ENCODE measurements around the gene GRIK4.

The GRIK4 gene

DNA sequence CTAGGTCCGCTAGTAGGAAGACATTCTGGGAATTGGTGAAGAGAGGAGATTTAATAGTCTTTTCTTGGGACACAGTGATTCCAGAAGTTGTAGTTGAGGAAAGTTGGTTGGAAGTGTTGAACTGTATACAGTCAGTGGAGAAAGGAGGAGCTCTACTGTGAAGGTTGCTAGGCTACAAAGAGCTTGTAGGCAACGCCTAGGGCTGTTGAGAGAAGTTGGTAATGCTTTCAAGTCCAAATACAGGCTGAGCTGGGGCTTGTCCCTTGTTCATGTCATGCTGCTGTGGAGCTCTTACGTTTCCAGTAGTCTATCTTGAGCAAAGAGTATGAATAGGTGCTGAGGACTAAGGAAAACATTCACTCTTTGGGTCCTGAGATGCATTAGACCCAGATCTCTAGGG lies 513.4 kb downstream of the GRIK4 start:
- TF ChIP-seq TAF1 (IDR thresholded peaks at IDR 0.05; ENCODE audit: borderline replicate concordance, insufficient read depth, low read length), result no peak
- TF ChIP-seq, protein P1, sequence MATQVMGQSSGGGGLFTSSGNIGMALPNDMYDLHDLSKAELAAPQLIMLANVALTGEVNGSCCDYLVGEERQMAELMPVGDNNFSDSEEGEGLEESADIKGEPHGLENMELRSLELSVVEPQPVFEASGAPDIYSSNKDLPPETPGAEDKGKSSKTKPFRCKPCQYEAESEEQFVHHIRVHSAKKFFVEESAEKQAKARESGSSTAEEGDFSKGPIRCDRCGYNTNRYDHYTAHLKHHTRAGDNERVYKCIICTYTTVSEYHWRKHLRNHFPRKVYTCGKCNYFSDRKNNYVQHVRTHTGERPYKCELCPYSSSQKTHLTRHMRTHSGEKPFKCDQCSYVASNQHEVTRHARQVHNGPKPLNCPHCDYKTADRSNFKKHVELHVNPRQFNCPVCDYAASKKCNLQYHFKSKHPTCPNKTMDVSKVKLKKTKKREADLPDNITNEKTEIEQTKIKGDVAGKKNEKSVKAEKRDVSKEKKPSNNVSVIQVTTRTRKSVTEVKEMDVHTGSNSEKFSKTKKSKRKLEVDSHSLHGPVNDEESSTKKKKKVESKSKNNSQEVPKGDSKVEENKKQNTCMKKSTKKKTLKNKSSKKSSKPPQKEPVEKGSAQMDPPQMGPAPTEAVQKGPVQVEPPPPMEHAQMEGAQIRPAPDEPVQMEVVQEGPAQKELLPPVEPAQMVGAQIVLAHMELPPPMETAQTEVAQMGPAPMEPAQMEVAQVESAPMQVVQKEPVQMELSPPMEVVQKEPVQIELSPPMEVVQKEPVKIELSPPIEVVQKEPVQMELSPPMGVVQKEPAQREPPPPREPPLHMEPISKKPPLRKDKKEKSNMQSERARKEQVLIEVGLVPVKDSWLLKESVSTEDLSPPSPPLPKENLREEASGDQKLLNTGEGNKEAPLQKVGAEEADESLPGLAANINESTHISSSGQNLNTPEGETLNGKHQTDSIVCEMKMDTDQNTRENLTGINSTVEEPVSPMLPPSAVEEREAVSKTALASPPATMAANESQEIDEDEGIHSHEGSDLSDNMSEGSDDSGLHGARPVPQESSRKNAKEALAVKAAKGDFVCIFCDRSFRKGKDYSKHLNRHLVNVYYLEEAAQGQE (IDR thresholded peaks at IDR 0.05; ENCODE audit: insufficient read depth in 1 of 2, low read depth in 2 of 2, low read length in 2 of 2), result no peak
- TF ChIP-seq POLR2AphosphoS5 (IDR thresholded peaks at IDR 0.05; ENCODE audit: low read depth, low read length), result no peak
- TF ChIP-seq FOXP2 (optimal IDR thresholded peaks at IDR 0.05; ENCODE audit: borderline replicate concordance, extremely low read depth, extremely low read length, insufficient read depth), result no peak
- no peak for TF ChIP-seq SIN3A (IDR thresholded peaks at IDR 0.05; ENCODE audit: borderline replicate concordance, insufficient read depth, low read length)

DNA sequence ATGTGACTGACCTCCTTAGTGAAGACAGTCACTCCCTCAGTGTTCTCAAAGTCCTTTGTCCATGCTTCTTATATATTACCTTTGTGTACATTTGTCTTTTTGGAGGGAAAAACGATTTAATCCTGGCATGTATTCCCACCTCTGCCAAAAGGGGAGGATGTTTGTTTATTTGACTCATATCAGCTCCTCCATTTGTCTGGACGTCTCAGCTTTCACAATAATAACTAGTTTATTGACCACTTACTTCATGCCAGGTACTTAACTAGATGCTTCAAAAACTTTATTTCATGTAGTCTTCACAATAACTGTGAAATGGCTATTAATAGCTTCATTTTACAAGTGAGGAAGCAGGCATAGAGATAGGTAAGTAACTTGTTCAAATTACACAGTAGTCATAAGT lies 517.6 kb downstream of the GRIK4 start:
- TF ChIP-seq POLR2AphosphoS5 (IDR thresholded peaks at IDR 0.05; ENCODE audit: low read depth, low read length) (no peak), FOXP2 (optimal IDR thresholded peaks at IDR 0.05; ENCODE audit: borderline replicate concordance, extremely low read depth, extremely low read length, insufficient read depth) (no peak), SIN3A (IDR thresholded peaks at IDR 0.05; ENCODE audit: borderline replicate concordance, insufficient read depth, low read length) (no peak), TAF1 (IDR thresholded peaks at IDR 0.05; ENCODE audit: borderline replicate concordance, insufficient read depth, low read length) (no peak)
- TF ChIP-seq, protein P1 (IDR thresholded peaks at IDR 0.05; ENCODE audit: insufficient read depth in 1 of 2, low read depth in 2 of 2, low read length in 2 of 2), result no peak

DNA sequence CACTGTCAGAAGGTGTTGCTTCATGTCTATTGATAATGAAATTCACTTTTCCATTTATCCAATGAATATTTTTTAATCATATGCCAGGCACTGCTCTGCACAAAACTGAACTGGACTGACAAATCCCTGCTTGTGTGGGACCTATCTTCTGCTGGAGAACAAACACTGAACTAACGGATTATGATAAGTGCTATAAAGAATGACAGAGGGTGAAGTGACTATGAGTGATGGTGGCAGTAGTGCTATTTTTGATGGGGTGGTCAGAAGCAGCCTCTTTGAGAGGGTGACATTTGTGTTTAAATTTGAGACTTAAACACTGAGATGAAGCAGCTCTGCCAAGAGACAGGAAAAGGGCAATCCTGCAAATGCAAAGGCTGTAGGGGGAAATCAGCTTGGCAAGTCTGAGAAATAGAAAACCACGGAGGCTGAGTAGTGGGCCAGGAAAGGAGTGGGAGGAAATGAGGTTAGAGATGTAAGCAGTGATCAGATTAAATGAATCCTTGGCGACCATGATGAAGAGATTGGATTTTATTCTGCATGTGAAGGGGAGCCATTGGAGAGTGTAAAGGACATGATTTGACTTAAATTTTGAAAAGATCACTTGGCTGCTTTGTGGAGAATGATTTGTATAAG lies 518.4 kb downstream of the GRIK4 start:
- no peak for TF ChIP-seq TAF1 (IDR thresholded peaks at IDR 0.05; ENCODE audit: borderline replicate concordance, insufficient read depth, low read length)

DNA sequence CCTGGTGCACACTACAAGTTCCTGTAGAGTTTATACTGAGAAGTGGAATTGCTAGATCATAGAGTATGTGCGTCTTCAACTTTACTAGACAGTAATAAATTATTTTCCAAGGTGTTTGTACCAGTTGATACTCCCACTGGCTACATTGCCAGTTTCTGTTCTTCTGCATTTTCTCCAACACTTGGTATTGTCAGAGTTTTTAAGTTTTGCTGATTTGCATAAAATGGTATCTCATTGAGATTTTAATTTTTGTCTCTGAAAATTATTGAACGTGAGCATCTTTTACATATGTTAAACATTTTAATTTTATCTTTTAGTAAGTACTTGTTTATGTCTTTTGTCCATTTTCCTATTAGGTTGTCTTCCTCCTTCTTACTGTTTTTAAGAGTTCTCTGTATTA lies 519.6 kb downstream of the GRIK4 start:
- TF ChIP-seq TAF1 (IDR thresholded peaks at IDR 0.05; ENCODE audit: borderline replicate concordance, insufficient read depth, low read length) (no peak), POLR2AphosphoS5 (IDR thresholded peaks at IDR 0.05; ENCODE audit: low read depth, low read length) (no peak), FOXP2 (optimal IDR thresholded peaks at IDR 0.05; ENCODE audit: borderline replicate concordance, extremely low read depth, extremely low read length, insufficient read depth) (no peak), SIN3A (IDR thresholded peaks at IDR 0.05; ENCODE audit: borderline replicate concordance, insufficient read depth, low read length) (no peak)
- TF ChIP-seq, protein P1 (IDR thresholded peaks at IDR 0.05; ENCODE audit: insufficient read depth in 1 of 2, low read depth in 2 of 2, low read length in 2 of 2), result no peak

DNA sequence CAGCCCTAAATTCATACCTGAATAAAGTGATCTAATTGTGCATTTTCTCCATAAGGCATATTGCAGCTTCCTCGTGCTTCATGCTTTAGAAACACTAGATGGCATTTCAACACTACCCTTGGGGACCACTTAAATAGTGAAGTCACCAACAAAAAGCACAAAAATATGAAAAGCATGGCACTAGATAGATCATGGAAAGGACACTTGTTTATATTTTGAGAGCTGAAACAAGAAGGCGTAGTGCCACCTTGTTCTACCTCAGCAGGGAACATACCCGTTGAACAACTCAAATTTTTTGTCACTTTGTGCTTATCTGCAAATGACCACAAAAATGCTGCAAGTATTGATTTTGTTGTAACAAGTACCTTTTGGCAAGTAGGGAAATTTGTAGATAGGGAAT lies 521.0 kb downstream of the GRIK4 start:
- TF ChIP-seq SIN3A (IDR thresholded peaks at IDR 0.05; ENCODE audit: borderline replicate concordance, insufficient read depth, low read length) (no peak), TAF1 (IDR thresholded peaks at IDR 0.05; ENCODE audit: borderline replicate concordance, insufficient read depth, low read length) (no peak)

DNA sequence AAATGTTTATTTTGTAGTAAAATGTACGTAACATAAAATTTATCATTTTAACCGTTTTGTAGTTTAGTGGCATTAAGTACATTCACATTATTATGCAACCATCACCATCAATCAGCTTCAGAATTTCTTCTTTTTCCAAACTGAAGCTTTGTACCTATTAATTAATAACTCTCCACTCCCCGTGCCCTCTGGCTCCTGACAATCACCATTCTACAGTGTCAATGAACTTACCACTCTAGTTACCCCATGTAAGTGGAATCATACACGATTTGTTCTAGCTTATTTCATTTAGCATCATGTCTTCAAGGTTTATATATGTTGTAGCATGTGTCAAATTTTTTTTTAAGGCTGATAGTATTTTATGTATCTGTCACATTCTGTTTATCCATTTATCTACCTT lies 522.1 kb downstream of the GRIK4 start:
- TF ChIP-seq POLR2AphosphoS5 (IDR thresholded peaks at IDR 0.05; ENCODE audit: low read depth, low read length) (no peak), FOXP2 (optimal IDR thresholded peaks at IDR 0.05; ENCODE audit: borderline replicate concordance, extremely low read depth, extremely low read length, insufficient read depth) (no peak), TAF1 (IDR thresholded peaks at IDR 0.05; ENCODE audit: borderline replicate concordance, insufficient read depth, low read length) (no peak), SIN3A (IDR thresholded peaks at IDR 0.05; ENCODE audit: borderline replicate concordance, insufficient read depth, low read length) (no peak)
- TF ChIP-seq, protein P1 (IDR thresholded peaks at IDR 0.05; ENCODE audit: insufficient read depth in 1 of 2, low read depth in 2 of 2, low read length in 2 of 2), result no peak

Data from PFSK-1 (cell line).